NCI-H2196 treated with DMSO at 0.1 percent for 48 hours (cell line): ENCODE results near the gene SLC12A8.

Experiments
- DNase-seq: peaks from one replicate; lab custom pipeline; 2025; ENCODE audit not compliant: unreplicated experiment; lab: John Stamatoyannopoulos, UW

The SLC12A8 gene

DNA sequence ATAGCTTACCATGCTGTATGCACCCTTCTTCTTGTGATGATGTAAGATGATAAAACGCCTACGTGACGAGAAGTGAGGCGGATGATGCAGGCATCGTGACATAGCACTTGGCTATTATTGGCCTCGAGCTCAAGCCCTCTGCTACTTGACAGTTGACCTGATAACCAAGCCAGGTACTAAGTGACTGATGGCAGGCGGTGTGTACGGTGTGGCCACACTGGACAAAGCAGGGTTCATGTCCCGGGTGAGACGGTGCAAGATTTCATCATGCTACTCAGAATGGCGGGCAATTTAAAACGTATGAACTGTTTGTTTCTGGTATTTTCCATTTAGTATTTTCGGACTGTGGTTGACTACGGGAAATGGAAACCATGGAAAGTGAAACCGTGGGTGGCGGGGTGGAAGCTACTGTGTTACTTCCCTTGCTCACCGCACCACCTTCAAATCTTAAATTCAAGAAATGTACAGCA lies 57.7 kb downstream of the SLC12A8 start:
- DNase-seq, result no peak

DNA sequence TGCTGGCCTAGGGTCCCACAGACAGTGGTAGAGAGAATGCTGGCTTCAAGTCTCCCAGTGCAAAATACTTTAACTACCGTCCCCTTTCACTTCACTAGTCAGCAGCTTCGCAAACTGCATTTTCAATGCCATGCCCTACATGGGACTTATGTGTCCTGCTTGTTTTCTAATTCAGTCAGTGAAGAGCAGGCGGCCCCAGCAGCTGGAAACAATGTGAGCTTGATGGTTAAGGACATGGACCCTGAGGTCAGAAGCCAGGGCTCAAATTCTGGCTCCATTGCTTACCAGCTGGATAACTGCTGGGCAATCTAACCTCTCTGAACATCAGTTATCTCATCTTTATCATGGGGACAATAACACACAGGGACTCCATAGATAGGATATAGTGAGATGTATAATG lies 58.4 kb downstream of the SLC12A8 start:
- no peak for DNase-seq

DNA sequence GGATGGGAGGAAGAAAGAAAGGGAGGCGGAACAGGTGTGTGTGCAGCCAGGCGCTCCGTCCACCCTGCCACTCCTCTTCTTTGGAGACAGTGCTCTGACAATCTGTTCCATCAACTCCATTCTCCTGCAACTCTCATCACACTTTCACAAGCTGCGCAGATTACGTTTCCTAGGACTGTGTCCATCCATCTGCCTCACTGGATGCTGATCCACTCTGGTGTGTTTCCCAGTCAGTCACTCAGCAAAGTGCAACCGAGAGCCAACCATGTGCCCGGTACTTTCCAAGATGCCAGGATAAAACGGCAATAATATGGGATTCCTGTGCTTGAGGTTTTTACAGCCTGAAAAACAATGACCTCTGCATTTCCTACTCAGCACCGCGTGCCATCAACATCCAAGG lies 59.6 kb downstream of the SLC12A8 start:
- DNase-seq, result no peak

DNA sequence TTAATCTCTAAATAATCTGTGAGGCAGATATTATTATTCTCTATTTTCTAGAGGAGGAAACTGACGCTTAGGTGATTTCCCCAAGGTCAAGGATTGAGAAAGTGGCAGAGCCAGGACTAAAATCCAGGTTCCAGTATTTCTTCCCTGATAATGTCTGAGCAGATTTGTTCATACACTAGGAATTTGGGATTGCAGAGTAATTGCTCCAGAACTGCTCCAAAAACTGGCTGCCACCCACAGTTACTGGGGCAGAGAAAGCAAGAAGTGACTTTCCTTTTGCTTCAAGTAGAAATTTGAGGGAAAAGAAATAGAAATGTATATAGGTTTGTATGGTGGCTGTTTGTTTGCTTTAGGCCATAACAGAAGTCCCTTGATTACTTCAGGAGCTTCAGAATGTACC lies 60.6 kb downstream of the SLC12A8 start:
- DNase-seq, result no peak

DNA sequence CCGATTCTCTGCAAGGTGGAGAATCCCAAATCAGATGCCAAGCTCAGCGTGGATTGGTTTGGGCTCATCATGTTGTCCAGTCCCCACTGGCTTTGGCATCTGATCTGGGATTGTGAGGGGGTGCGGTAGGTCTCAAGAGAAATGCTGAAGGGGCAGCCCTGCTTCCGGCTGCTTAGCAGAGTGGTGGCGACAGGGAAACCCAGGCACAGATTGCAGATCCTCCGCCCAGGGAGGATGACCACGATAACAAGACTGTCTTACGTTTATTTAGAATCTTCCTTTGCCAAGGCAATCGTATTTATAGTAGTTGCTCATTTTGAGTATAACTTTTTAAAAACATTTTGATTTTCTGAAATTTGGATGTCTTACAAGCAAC lies 61.1 kb downstream of the SLC12A8 start:
- no peak for DNase-seq

DNA sequence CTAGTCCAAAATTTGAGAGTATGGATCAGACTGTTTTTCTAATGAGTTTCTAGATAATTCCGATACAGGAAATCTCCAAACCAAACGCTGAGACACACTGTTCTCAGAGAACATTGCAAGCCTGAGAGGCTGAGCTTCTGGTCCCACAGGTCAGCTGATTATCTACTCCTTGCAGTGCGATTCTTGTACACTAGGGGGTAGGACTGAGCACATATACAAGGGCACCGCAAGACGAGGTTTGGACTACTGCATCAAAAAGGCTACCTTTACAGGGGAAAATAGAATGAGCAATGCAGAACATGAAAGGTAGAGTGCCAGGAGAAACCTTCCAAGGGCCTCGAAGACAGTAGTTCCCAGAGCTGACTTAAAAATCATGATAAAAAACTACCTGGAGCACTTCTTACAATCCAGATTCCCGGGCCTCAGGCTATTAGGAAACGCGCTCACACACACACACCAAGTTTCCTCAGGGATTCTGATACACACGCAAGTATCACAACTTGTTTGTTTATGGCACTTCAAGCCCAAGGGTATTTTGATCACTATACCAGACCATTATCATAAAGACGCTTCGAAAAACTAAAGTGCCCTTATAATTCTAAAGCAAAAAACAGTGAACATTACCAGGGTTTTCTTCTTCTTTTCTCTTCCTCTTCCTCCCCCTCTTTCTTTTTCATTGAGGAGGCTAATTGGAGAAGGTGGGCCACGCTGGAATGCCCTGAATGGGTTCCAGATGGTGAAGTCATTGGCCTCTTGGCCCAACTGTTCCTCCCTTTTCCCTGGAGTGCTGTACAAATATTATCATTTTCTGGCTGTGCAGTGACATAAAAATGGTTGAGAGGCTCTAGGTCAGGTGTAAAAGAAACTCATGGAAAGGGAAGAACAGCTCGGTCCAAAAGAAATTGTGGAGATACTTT lies 61.8 kb downstream of the SLC12A8 start:
- no peak for DNase-seq

DNA sequence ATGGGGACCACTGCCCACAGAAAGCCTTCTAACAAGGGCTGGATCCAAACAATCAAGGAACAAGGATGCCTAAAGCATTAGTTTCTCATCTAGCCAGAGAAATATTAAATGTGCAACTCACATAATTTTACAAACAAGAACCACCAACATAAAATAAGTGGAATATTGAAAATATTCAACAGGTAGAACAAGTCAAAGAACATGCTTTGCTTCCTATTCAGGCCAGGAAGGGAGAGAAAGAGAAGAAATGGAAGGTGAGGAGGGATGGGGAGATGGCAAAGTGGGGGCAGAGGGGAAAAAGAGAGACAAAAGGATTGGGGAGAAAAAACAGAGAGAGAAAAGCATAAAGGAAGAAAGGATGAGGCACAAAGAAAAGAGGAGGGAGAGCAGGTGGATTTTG lies 63.1 kb downstream of the SLC12A8 start:
- DNase-seq, result no peak

DNA sequence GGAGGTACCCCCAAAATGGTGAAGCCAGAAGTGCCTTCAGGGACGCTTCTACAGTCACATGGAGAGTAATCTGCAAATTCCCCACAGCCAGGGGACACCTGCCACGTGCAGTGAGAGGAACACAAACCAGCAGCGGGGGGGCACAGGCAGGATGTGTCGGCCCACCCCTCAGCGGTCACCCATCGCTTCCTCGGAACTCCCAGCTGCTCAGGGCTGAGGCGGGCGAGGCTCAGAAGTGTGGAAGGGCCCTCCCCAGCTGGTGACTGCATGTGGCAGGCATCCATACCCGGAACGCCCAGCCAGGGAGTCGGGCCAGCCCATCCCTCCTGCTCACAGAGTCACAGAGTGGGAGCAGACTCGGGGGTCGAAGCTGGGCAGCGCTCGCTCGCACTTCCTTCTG lies 63.7 kb downstream of the SLC12A8 start:
- DNase-seq, result no peak

DNA sequence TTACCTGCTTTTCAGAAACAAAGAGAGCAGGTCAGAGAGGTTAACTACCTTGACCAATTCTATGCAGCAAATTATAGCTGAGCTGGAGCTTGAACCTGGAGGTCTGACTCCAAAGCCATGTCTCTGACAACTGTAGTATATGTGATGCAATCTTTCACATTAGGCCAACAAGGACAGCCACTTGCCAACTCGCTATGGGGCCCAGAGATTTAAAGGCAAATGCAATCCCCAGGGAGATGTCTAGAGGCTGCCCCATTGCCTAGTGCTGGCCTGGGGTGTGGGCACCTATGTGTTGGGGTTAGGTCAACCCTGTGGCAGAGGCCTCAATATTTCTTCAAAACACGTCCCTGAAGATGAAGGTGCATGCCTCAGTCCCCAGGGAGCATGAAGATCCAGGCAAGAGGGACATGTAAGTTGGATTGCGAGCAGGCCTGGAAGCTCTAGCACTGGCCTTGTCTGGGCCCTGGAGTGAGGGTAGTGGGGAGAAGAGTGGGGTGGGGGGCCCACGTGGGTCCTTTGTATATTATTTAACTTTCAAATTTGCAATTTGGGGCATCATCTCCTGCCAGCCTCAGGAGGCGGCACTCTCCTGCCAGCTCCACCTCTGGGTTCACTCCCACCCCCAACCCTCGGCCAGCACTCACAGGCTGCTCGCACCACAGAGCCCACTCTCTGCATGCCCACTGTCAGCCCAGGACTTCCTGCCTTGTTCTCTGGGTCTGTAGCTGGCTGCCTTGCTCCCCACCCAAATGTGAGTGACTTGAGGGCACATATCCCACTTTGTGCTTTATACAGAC lies 64.3 kb downstream of the SLC12A8 start:
- no peak for DNase-seq

DNA sequence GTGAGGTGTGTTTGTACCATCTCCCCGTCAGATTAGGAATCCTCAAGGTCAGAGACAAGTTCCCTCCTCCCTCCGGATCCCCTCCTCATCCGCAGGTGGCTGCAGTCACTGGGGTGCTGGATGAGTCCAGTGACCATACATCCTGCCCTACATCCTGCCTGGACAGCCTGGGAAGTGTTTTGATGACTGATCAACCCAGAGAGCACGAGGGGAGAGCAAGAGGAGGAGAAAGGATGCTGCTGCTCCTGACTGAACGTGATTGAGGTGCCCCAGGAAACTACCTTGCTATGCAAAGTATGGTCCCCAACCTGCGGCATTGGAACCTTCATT lies 65.1 kb downstream of the SLC12A8 start:
- no peak for DNase-seq

DNA sequence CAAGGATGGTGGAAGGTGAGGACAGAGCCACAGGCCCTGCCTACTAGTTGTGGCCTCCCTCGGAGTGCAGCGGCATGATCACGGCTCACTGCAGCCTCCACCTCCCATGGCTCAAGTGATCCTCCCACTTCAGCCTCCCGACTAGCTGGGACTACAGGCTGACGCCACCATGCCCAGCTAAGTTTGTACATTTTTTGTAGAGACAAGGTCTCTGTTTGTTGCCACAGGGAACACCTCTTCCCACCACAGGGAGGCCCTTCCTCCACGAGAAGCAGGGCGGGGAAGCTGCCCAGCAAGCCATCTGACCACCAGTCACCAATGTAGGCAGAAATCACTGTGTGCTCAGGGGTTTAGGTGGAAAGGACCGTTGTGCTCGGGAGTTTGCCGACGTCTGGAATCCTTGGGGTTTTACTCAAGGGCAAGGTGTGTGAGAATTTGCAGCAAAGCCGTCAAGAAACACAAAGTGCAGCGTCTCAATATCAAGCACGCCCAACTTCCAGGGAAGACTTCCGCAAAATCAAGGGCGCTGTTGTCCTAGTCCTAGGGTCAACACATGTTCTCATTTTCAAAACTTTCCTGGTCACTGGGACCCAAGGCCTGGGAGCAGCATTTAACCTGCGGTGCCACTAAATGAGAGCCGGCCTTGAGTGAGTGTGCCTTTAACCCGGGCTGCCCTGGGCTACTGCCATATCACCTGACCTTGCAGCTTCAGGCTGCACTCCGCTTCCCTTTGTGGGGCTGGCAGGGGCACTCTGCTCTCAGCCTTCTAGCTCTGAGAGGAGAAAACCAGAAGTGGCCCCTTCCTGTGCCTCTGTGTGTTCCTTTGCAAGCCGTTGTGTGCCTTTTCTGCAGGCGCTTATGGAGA lies 65.7 kb downstream of the SLC12A8 start:
- no peak for DNase-seq

DNA sequence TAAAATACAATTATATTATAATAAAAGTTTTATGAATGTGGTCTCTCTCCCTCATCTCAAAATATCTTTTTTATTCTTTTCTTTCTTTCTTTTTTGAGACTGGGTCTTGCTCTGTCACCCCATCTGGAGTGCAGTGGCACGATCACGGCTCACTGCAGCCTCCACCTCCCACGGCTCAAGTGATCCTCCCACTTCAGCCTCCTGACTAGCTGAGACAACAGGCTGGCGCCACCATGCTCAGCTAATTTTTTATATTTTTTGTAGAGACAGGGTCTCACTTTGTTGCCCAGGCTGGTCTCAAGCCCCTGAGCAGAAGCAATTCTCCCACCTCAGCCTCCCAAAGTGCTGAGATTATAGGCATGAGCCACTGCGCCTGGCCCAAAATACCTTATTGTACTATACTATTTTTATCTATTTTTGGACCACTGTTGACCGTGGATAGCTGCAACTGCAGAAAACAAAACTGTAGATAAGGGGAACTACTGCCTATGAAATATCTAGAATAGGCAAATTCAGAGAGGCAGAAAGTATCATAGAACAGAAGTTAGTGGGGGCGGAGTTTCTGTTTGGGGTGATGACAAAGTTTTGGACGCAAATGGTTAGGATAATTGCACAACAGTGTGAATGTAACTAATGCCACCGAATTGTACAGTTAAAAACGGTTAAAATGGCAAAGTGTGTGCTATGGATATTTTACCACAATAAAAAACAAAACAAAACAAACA lies 66.6 kb downstream of the SLC12A8 start:
- DNase-seq, result no peak

DNA sequence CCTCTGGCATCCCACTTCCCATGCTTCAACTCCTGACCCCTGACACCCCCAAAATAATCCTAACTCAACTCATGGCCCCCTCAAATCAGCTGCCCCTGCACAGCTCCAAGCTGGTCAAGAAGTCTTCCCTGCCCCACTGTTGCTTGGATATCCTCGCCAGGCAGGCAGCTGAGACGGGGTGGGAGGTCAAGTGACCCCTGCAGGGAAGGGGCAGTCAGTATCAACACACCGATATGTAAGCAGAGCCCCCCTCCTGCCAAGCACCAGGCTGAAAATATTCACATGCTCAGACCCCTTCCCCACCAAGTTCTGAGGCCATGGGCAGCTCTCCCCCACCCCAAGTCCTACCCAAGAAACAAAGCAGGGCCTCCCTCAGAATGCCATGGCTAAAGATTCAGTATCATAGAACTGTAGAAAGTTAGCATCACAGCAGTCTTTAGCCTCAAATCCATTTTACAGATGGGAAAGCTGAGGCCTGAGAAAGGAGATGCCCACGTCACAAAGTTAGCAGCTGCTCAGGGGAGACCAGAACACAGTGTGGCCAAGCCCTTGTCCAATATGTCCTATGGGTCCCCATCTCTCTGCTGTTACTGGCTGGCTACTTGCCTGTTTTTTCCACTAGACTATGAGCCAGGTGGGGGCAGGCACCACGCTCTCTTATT lies 67.8 kb downstream of the SLC12A8 start:
- DNase-seq, result no peak

DNA sequence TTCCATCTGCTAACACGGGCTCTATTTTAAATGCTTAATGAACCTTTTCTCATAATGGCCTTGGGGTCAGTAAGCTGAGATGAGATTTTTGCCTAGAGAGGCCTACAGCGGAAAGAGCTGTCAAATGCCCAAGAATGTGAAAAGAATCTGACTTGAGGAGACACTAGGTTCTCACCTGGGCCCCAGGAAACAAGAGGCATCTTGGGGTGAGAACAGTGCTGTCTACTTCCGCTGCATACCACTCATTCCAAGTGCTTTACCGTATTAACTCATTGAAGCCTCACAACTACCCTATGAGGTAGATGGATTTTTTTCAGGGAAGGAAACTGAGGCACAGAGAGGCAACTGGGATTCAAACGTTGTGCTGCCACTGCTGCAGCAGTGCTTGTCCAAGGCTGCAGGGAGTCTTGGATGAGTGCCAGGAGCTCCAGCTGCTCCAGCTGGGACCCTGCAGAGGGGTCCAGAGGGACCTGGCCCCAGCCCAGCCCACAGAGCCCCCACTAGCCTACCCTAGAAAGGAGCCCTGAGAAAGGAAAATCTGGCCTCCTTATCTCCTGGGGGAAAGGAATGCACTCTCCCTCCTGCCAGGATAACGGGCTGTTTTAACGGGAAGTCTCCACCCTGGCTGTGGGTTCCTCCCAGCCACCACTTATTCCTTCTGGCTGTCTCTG lies 68.4 kb downstream of the SLC12A8 start:
- no peak for DNase-seq

DNA sequence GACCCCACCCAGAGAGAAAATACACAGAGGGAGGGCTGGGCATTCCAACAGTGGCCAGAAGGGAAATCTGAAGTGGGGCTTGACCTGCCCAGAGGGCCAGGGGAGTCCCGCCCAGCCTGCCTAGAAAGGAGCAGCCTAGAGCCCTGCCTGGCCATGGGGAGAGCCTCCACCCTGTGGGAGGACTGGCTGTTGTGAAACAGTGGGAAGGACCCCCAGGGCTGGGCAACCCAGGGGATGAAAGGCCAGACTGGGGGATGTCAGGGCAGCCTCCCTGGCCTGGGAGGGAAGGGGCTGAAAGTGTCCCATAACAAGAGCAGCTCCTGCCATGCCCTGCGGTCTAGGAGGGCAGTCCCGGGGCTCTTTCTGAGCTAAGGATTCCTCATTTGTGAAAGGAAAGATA lies 69.0 kb downstream of the SLC12A8 start:
- no peak for DNase-seq

DNA sequence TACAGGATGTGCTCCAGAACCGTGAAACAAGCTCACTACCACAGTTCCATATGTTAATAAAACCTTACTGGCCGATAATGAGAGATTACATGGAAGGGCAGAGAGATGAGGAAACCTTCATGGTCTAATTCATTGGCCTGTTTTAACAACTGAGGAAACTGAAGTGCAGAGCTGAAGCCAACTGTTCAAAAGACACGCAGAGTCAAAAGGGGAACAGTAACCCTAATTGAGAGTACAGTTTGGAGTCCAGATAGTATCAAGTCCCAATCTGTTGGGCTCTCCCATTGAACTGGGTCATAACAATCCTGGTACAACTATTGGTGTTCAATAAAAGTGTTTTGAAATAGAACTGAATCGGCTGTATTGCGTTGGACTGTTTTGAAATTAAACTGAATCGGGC lies 69.6 kb downstream of the SLC12A8 start:
- no peak for DNase-seq

DNA sequence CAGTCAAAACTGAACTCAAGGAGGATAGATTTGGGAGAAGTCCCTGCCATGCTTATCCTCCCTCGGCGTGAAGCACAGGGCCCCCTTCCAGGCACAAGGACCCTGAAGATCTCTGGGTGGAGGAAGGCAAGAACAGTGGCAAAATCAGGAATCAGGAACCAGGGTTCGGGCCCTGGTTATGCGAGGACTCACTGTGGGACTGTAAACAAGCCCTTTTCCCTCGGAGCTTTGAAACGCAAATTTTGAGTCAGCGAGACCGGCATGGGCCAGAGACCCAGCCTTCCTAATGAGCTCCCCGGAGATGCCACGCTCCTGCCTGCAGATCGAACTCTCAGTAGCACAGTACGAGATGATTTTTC lies 70.1 kb downstream of the SLC12A8 start:
- no peak for DNase-seq

DNA sequence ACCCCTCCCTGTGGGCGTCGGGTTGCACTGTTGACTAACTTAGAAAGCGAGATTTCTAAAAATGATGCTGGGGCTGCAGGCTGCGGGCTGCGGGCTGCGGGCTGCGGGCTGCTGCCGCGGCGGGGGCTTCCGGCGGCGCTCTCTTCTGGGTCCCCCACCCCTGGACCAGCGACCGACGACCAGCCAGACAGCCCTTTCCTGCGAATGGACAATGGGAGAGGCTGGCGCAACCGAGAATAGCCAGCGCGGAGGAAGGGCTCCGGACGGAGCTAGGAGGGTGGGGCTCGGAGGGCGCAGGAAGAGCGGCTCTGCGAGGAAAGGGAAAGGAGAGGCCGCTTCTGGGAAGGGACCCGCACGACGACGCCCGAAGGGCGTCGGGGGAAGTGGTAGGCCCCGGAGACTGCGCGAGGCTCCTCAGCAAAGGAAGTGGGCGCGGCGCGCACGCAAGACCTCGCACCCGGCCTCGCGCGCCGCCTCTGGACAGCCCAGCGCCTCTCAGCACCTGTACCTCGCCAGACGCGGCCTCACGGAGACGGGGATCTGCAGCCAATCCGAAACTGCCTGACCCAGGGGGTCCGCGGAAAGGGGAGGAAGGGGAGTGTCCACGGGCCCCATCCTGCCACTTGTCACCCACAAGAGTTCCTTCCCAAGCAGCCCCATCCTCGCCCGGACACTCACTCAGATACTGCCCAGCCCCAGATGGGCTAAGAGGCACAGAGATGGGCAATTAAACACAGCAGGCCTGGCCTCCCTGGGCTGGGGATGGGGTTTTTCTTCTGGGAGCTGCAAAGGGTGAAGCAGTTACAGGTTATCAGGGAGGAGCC lies 70.7 kb downstream of the SLC12A8 start:
- no peak for DNase-seq
